ENCODE data around the gene KRTAP13-1.

Gene KRTAP13-1

DNA sequence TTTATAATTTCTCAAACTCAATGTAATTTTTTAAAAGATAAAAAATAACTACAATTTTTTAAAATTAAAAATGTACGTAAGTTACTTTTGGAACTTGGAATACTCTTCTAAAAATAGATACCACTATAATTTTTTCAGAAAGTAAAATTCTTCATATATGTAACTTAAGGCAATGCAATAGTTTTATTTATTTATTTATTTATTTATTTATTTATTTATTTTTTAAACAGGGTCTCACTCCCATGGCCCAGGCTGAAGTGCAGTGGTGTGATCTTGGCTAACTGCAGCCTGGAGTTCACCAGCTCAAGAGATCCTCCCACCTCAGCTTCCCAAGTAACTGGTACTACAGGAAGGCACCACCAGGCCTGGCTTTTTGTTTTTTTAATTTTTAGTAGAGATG is 44.3 kb upstream of the KRTAP13-1 start:
- TF ChIP-seq, protein P1, sequence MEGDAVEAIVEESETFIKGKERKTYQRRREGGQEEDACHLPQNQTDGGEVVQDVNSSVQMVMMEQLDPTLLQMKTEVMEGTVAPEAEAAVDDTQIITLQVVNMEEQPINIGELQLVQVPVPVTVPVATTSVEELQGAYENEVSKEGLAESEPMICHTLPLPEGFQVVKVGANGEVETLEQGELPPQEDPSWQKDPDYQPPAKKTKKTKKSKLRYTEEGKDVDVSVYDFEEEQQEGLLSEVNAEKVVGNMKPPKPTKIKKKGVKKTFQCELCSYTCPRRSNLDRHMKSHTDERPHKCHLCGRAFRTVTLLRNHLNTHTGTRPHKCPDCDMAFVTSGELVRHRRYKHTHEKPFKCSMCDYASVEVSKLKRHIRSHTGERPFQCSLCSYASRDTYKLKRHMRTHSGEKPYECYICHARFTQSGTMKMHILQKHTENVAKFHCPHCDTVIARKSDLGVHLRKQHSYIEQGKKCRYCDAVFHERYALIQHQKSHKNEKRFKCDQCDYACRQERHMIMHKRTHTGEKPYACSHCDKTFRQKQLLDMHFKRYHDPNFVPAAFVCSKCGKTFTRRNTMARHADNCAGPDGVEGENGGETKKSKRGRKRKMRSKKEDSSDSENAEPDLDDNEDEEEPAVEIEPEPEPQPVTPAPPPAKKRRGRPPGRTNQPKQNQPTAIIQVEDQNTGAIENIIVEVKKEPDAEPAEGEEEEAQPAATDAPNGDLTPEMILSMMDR (IDR thresholded peaks at IDR 0.05; ENCODE audit: low read depth, low read length, poor library complexity, severe bottlenecking) = no peak
- TF ChIP-seq EZH2phosphoT487 (IDR thresholded peaks at IDR 0.05; ENCODE audit: borderline replicate concordance, low read length) = no peak
- Histone ChIP-seq H3K4me3 (ENCODE audit: low read length) (no peak overlapping the region), H3K36me3 (ENCODE audit: control insufficient read depth, low read length) (no peaks in the 10 kb centered on the region), H3K4me2 (ENCODE audit: low read length) (no peak overlapping the region), H3F3A (ENCODE audit: control insufficient read depth, insufficient read depth) (no peaks in the 10 kb centered on the region), H3K27ac (ENCODE audit: low read depth, low read length) (no peak overlapping the region), H3K27me3 (ENCODE audit: control insufficient read depth, low read length) (no peaks in the 10 kb centered on the region), H3K9me2 (replicated peaks; ENCODE audit: control insufficient read depth, low read length) (no peaks in the 10 kb centered on the region), H3K4me1 (ENCODE audit: control insufficient read depth, low read length) (no peaks in the 10 kb centered on the region), H3K9me3 (ENCODE audit: control insufficient read depth, insufficient read depth, low read length) (no peaks in the 10 kb centered on the region), H3K79me2 (ENCODE audit: control insufficient read depth, low read length) (no peaks in the 10 kb centered on the region), H4K20me1 (ENCODE audit: control insufficient read depth, insufficient read depth, low read depth, low read length) (no peaks in the 10 kb centered on the region)

DNA sequence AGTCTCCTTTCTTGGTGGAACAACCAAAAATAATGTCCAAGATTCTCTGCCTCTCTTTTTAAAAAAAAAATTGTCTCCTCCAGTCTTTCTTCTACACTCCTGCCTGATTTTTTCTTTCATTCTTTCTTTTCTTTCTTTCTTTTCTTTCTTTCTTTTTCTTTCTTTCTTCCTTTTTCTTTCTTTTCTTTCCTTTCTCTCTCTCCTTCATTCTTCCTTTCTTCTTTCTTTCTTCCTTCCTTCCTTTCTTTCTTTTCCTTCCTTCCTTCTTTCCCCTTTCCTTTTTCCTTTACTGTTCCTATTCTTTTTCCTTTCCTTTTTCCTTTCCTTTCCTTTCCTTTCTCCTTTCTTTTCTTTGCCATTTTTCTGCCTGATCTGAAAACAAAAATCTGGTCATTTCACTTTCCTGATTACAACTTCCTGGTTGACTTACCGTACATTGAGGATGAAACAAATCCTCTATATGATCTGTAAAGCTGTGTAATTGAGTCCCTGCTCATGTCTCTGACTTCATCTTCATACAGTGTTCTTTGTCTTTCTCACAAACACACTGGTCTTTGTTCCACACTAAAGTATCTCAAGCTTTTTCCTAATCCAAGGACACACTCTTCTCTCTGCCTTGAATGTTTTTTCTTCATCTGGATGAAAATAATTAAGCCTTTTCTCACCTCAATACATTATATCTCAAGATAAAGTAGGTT is 41.4 kb upstream of the KRTAP13-1 start:
- Histone ChIP-seq H3K27ac (ENCODE audit: low read depth, low read length) (no peak overlapping the region), H3K79me2 (ENCODE audit: control insufficient read depth, low read length) (no peaks in the 10 kb centered on the region), H4K20me1 (ENCODE audit: control insufficient read depth, insufficient read depth, low read depth, low read length) (no peaks in the 10 kb centered on the region), H3F3A (ENCODE audit: control insufficient read depth, insufficient read depth) (no peaks in the 10 kb centered on the region), H3K36me3 (ENCODE audit: control insufficient read depth, low read length) (no peaks in the 10 kb centered on the region), H3K9me2 (replicated peaks; ENCODE audit: control insufficient read depth, low read length) (no peaks in the 10 kb centered on the region), H3K4me1 (ENCODE audit: control insufficient read depth, low read length) (no peaks in the 10 kb centered on the region), H3K9me3 (ENCODE audit: control insufficient read depth, insufficient read depth, low read length) (no peaks in the 10 kb centered on the region), H3K27me3 (ENCODE audit: control insufficient read depth, low read length) (no peaks in the 10 kb centered on the region), H3K4me2 (ENCODE audit: low read length) (no peak overlapping the region), H3K4me3 (ENCODE audit: low read length) (no peak overlapping the region)
- no peak for TF ChIP-seq EZH2phosphoT487 (IDR thresholded peaks at IDR 0.05; ENCODE audit: borderline replicate concordance, low read length)
- TF ChIP-seq, protein P1 (IDR thresholded peaks at IDR 0.05; ENCODE audit: low read depth, low read length, poor library complexity, severe bottlenecking) = no peak

DNA sequence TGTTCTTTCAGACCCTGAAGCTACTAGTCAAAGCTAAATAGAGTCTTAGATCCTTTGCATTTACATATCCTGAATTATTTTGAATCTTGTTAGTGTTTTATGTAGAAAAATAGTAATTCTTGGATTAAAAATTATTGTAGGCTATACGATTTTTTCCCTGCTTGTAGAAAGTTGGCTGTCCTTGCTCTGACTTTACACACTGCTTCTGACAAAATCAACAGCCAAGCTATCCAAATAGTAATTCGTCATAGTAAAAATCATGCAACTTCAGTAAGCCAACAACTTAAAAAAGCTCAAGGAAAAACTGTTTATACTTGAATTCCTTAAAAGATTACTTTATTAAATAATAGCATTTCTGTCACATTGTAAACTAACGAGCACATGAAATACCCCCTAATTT is 39.9 kb upstream of the KRTAP13-1 start:
- Histone ChIP-seq H3K4me3 (ENCODE audit: low read length) (no peak overlapping the region), H3K79me2 (ENCODE audit: control insufficient read depth, low read length) (no peaks in the 10 kb centered on the region), H3K9me3 (ENCODE audit: control insufficient read depth, insufficient read depth, low read length) (no peaks in the 10 kb centered on the region), H3K4me1 (ENCODE audit: control insufficient read depth, low read length) (no peaks in the 10 kb centered on the region), H3K27me3 (ENCODE audit: control insufficient read depth, low read length) (no peaks in the 10 kb centered on the region), H4K20me1 (ENCODE audit: control insufficient read depth, insufficient read depth, low read depth, low read length) (no peaks in the 10 kb centered on the region), H3F3A (ENCODE audit: control insufficient read depth, insufficient read depth) (no peaks in the 10 kb centered on the region), H3K27ac (ENCODE audit: low read depth, low read length) (no peak overlapping the region), H3K9me2 (replicated peaks; ENCODE audit: control insufficient read depth, low read length) (no peaks in the 10 kb centered on the region), H3K4me2 (ENCODE audit: low read length) (no peak overlapping the region), H3K36me3 (ENCODE audit: control insufficient read depth, low read length) (no peaks in the 10 kb centered on the region)
- TF ChIP-seq, protein P1 (IDR thresholded peaks at IDR 0.05; ENCODE audit: low read depth, low read length, poor library complexity, severe bottlenecking) = no peak
- TF ChIP-seq EZH2phosphoT487 (IDR thresholded peaks at IDR 0.05; ENCODE audit: borderline replicate concordance, low read length) = no peak

All from DOHH2 (cell line).